GM18867 (cell line): ENCODE results near the gene SRP68.

ENCODE experiments used
- ATAC-seq: cut with Tn5 transposase; IDR thresholded peaks from one replicate; pipeline ENCODE4 v1.9.1; 2021; ENCODE audit warnings: mild to moderate bottlenecking, moderate library complexity; ENCODE audit not compliant: unreplicated experiment

SRP68 gene

GRCh38 chr17:76000755-76001521, 71.4 kb downstream of the SRP68 start, which contains the start of gene CDK3:
TSS of gene CDK3 (plus strand) at chr17:76000855. CDS start at chr17:76001426, 571 bp downstream.
- ATAC-seq: no peak

- no peak for ATAC-seq
Measured at GRCh38 chr17:76000016-76000754, 72.1 kb downstream of the SRP68 start.

- ATAC-seq: no peak
Measured at GRCh38 chr17:75998327-75998795, 74.0 kb downstream of the SRP68 start.

GRCh38 chr17:75996665-75997590, 75.4 kb downstream of the SRP68 start:
- ATAC-seq: no peak

GRCh38 chr17:75995385-75995925, 76.9 kb downstream of the SRP68 start:
- no peak for ATAC-seq

- ATAC-seq: no peak
Measured at GRCh38 chr17:75994802-75995370, 77.4 kb downstream of the SRP68 start.

- no peak for ATAC-seq
Measured at GRCh38 chr17:75991396-75991795, 80.9 kb downstream of the SRP68 start.
